HCT116 (cell line): ENCODE measurements around the gene DOCK3. TPM values are rescaled to one million over a fixed set of nuclear protein-coding genes. Genes with fewer than 3 reads are reported as not detected.

Source experiments
- ATAC-seq: fragments of 200-7000 bp; cut with Tn5 transposase; 2 replicates; pipeline ENCODE4 v1.9.1; 2020; ENCODE audit warnings: mild to moderate bottlenecking, moderate library complexity
- BruUV-seq: library from RNA; stranded (reverse); fragments of 400-500 nt; replicated peaks from 2 replicates; lab custom pipeline; 2021; lab: Mats Ljungman, UMichigan
- CTCF ChIA-PET: fragments of 300-600 bp; sonication (Branson Sonifier 250); formaldehyde crosslinking; loops from one replicate; lab custom pipeline; 2021; ENCODE audit warnings: antibody characterized with exemption; lab: Charles Lee
- POLR2A ChIA-PET: fragments of 300-600, 350-600 bp; sonication (Branson Sonifier 250); formaldehyde crosslinking; loops from one replicate; lab custom pipeline; 2021; ENCODE audit warnings: antibody characterized with exemption; lab: Charles Lee
- RAD21 ChIA-PET, 2 experiments: fragments of 300-600 bp; sonication (Branson Sonifier 250); formaldehyde crosslinking; loops; one replicate each; lab custom pipeline; 2023; ENCODE audit warnings: low total read pairs in 2 of 2; ENCODE audit not compliant: uncharacterized antibody in 2 of 2, unreplicated experiment in 2 of 2, low non-redundant PET in 1 of 2; lab: Charles Lee
- DNase-seq: peaks from one replicate; pipeline ENCODE4 v3.0.0-alpha.2; 2010; ENCODE audit warnings: low read depth, low spot score
- H2AFZ ChIP-seq: fragments of 200-600 bp; shearing (Covaris generic), sonication (generic); 2 replicates; pipeline ENCODE4 v1.6.1; 2017; ENCODE audit warnings: low read depth, mixed run types, mixed read lengths, antibody characterized with exemption, low read length; ENCODE audit not compliant: poor library complexity, severe bottlenecking
- H3K27ac ChIP-seq: 2 replicates; pipeline ENCODE4 v1.5.1; 2012; ENCODE audit warnings: low read depth, low read length
- H3K27me3 ChIP-seq: fragments of 200-600 bp; sonication (generic); 2 replicates; pipeline ENCODE4 v1.6.1; 2016; ENCODE audit warnings: mixed run types, low read length, mixed read lengths; ENCODE audit not compliant: insufficient read depth
- H3K36me3 ChIP-seq, 2 experiments: fragments of 200-500 bp in 1 of 2; fragments of 200-600 bp in 1 of 2; sonication (Bioruptor generic) in 1 of 2; sonication (generic) in 1 of 2; 2 replicates each; pipeline versions ENCODE4 v1.5.1 to v1.6.1; 2014 to 2016; ENCODE audit warnings: low read length in 2 of 2, inconsistent platforms in 1 of 2, mixed read lengths in 1 of 2, mixed run types in 1 of 2; ENCODE audit not compliant: insufficient read depth in 2 of 2, control insufficient read depth in 1 of 2
- H3K4me1 ChIP-seq, 2 experiments: fragments of 200-600 bp in 1 of 2; sonication (generic) in 1 of 2; 2 replicates each; pipeline versions ENCODE4 v1.5.1 to v1.6.1; 2012 to 2017; ENCODE audit warnings: low read length in 2 of 2, inconsistent platforms in 1 of 2, mild to moderate bottlenecking in 1 of 2, mixed read lengths in 1 of 2, mixed run types in 1 of 2, moderate library complexity in 1 of 2; ENCODE audit not compliant: insufficient read depth in 2 of 2, control insufficient read depth in 1 of 2
- H3K4me2 ChIP-seq: fragments of 200-600 bp; sonication (generic); 2 replicates; pipeline ENCODE4 v1.6.1; 2017; ENCODE audit warnings: mixed run types, low read length, mixed read lengths
- H3K4me3 ChIP-seq, 2 experiments: fragments of 200-600 bp in 1 of 2; sonication (generic) in 1 of 2; replicated peaks in 1 of 2; 2 replicates each; pipeline ENCODE4 v1.5.1; 2011 to 2016; ENCODE audit warnings: low read length in 2 of 2, control low read depth in 1 of 2, low read depth in 1 of 2, mild to moderate bottlenecking in 1 of 2, mixed read lengths in 1 of 2, mixed run types in 1 of 2
- H3K79me2 ChIP-seq: fragments of 200-600 bp; sonication (generic); 2 replicates; pipeline ENCODE4 v1.6.1; 2017; ENCODE audit warnings: mild to moderate bottlenecking, mixed run types, low read length, moderate library complexity, mixed read lengths; ENCODE audit not compliant: insufficient read depth
- H3K9ac ChIP-seq: fragments of 200-600 bp; sonication (generic); 2 replicates; pipeline ENCODE4 v1.6.1; 2016; ENCODE audit warnings: low read length, mixed read lengths
- H3K9me2 ChIP-seq: fragments of 200-600 bp; sonication (generic), shearing (Covaris generic); 2 replicates; pipeline ENCODE4 v1.6.1; 2017; ENCODE audit warnings: mixed run types, mild to moderate bottlenecking, moderate library complexity; ENCODE audit not compliant: insufficient read depth
- H3K9me3 ChIP-seq, 2 experiments: fragments of 200-500 bp in 1 of 2; fragments of 200-600 bp in 1 of 2; sonication (Bioruptor generic) in 1 of 2; sonication (generic) in 1 of 2; 2 replicates each; pipeline ENCODE4 v1.6.1; 2014 to 2017; ENCODE audit warnings: low read length in 2 of 2, mixed read lengths in 2 of 2, inconsistent platforms in 1 of 2, low read depth in 1 of 2, mild to moderate bottlenecking in 1 of 2, mixed run types in 1 of 2, moderate library complexity in 1 of 2; ENCODE audit not compliant: control insufficient read depth in 1 of 2, insufficient read depth in 1 of 2
- H4K20me1 ChIP-seq: fragments of 200-600 bp; sonication (generic), shearing (Covaris generic); 2 replicates; pipeline ENCODE4 v1.6.1; 2017; ENCODE audit warnings: mixed run types, mild to moderate bottlenecking, moderate library complexity; ENCODE audit not compliant: insufficient read depth
- ATF3 ChIP-seq: IDR thresholded peaks from 2 replicates; pipeline ENCODE4 v1.6.1; 2012
- CBX3 ChIP-seq: IDR thresholded peaks from 2 replicates; pipeline ENCODE4 v1.6.1; 2012; ENCODE audit warnings: low read depth
- CTCF ChIP-seq, 3 experiments: fragments of 200-600 bp in 1 of 3; sonication (generic) in 1 of 3; IDR thresholded peaks in 2 of 3; conservative IDR thresholded peaks in 1 of 3; 2 replicates each; pipeline ENCODE4 v1.5.1; 2012 to 2017; ENCODE audit warnings: low read depth in 2 of 3, low read length in 2 of 3, antibody characterized with exemption in 1 of 3, borderline replicate concordance in 1 of 3, control low read depth in 1 of 3, mild to moderate bottlenecking in 1 of 3, mixed read lengths in 1 of 3, mixed run types in 1 of 3, moderate library complexity in 1 of 3; ENCODE audit not compliant: insufficient read depth in 1 of 3
- EGR1 ChIP-seq: IDR thresholded peaks from 2 replicates; pipeline ENCODE4 v1.6.1; 2012; ENCODE audit warnings: low read depth
- EZH2 ChIP-seq: fragments of 200-600 bp; sonication (generic); IDR thresholded peaks from 2 replicates; pipeline ENCODE4 v1.6.1; 2017; ENCODE audit warnings: antibody characterized with exemption, mixed run types
- FOSL1 ChIP-seq: IDR thresholded peaks from 2 replicates; pipeline ENCODE4 v1.6.1; 2012; ENCODE audit warnings: low read depth
- JUND ChIP-seq: IDR thresholded peaks from 2 replicates; pipeline ENCODE4 v1.6.1; 2012
- MAX ChIP-seq: IDR thresholded peaks from 2 replicates; pipeline ENCODE4 v1.6.1; 2012
- POLR2A ChIP-seq: IDR thresholded peaks from 2 replicates; pipeline ENCODE4 v1.7.0; 2011; ENCODE audit warnings: borderline replicate concordance; ENCODE audit not compliant: insufficient read depth, insufficient read length; ENCODE audit errors: extremely low read depth
- POLR2AphosphoS5 ChIP-seq: IDR thresholded peaks from 2 replicates; pipeline ENCODE4 v1.6.1; 2011; ENCODE audit warnings: mild to moderate bottlenecking, low read depth, low read length, moderate library complexity
- RAD21 ChIP-seq: IDR thresholded peaks from 2 replicates; pipeline ENCODE4 v1.6.1; 2012; ENCODE audit warnings: low read depth, mild to moderate bottlenecking
- SIN3A ChIP-seq: IDR thresholded peaks from 2 replicates; pipeline ENCODE4 v1.6.1; 2012; ENCODE audit warnings: low read depth
- SP1 ChIP-seq: IDR thresholded peaks from 2 replicates; pipeline ENCODE4 v1.6.1; 2012; ENCODE audit warnings: low read depth
- SRF ChIP-seq: IDR thresholded peaks from 2 replicates; pipeline ENCODE4 v1.6.1; 2012; ENCODE audit warnings: low read depth
- TCF7L2 ChIP-seq: IDR thresholded peaks from 2 replicates; pipeline ENCODE4 v1.7.0; 2011; ENCODE audit warnings: borderline replicate concordance, inconsistent platforms; ENCODE audit not compliant: insufficient read depth, insufficient read length; ENCODE audit errors: extremely low read depth
- YY1 ChIP-seq: IDR thresholded peaks from 2 replicates; pipeline ENCODE4 v1.6.1; 2011; ENCODE audit warnings: low read length, low read depth, moderate library complexity, mild to moderate bottlenecking; ENCODE audit not compliant: insufficient replicate concordance; ENCODE audit errors: extremely low read depth
- ZBTB33 ChIP-seq: IDR thresholded peaks from 2 replicates; pipeline ENCODE4 v1.6.1; 2011; ENCODE audit warnings: mild to moderate bottlenecking, low read length, moderate library complexity; ENCODE audit not compliant: insufficient replicate concordance; ENCODE audit errors: extremely low read depth
- ZNF274 ChIP-seq: fragments of 200-500 bp; sonication (Bioruptor generic); IDR thresholded peaks from 2 replicates; pipeline ENCODE4 v1.6.1; 2014; ENCODE audit warnings: mild to moderate bottlenecking, low read depth, low read length, inconsistent platforms
- intact Hi-C: fragments of 100-400 bp; cut with micrococcal nuclease; formaldehyde crosslinking; loops from 2 replicates; pipeline ENCODE4 v1.10.0; 2022
- total RNA-seq: library from RNA; stranded (reverse); gene quantifications from one replicate; pipeline ENCODE4 v1.2.1, GENCODE V29; 2021; ENCODE audit not compliant: unreplicated experiment

Gene DOCK3
- total RNA-seq, 1 experiment from 2014 or later, result 4.2 TPM

- no peak for DNase-seq
- H3K36me3 ChIP-seq, result no peaks in the 10 kb centered on the region
- ChIA-PET POLR2A (no interaction called here), CTCF (no interaction called here), RAD21 (no interaction called here)
- no peak overlapping the region for H3K4me3 ChIP-seq
- H3K9ac ChIP-seq, result no peak overlapping the region
- no TSS peak for BruUV-seq
- H3K27me3 ChIP-seq, result no peaks in the 10 kb centered on the region
- H3K79me2 ChIP-seq, result peaks cover 16% of the 10 kb centered on the region; the same call in 1 of the 2 replicates
- no peak overlapping the region for H3K27ac ChIP-seq
- no peak for ATAC-seq
- TF ChIP-seq JUND, result no peak
- no peak for TF ChIP-seq YY1
- no peak for TF ChIP-seq POLR2AphosphoS5
- no peak for TF ChIP-seq SRF
- TF ChIP-seq SP1, result no peak
- TF ChIP-seq ATF3, result no peak
- no peak for TF ChIP-seq SIN3A
- no peak for TF ChIP-seq ZBTB33
- TF ChIP-seq EGR1, result no peak
- TF ChIP-seq FOSL1, result no peak
- no peak for TF ChIP-seq POLR2A
- no peak for TF ChIP-seq RAD21
- no peak for TF ChIP-seq TCF7L2
- TF ChIP-seq CTCF (IDR thresholded peaks at IDR 0.05 in 2 of 3, conservative IDR thresholded peaks at IDR 0.05 in 1 of 3; ENCODE audit: borderline replicate concordance in 1 of 3, insufficient read depth in 1 of 3, low read depth in 2 of 3, low read length in 2 of 3), result no peak
- TF ChIP-seq CBX3, result no peak
- TF ChIP-seq EZH2, result no peak
- no peak for TF ChIP-seq MAX
- TF ChIP-seq ZNF274, result no peak
- intact Hi-C loops, result no loop called here
- no peaks in the 10 kb centered on the region for H3K9me2 ChIP-seq
- H3K4me1 ChIP-seq, result no peaks in the 10 kb centered on the region
- H3K9me3 ChIP-seq, result no peaks in the 10 kb centered on the region
- no peak overlapping the region for H3K4me2 ChIP-seq
- no peaks in the 10 kb centered on the region for H4K20me1 ChIP-seq
- H2AFZ ChIP-seq, result no peak overlapping the region
Measured at GRCh38 chr3:50696276-50696675, 21.5 kb downstream of the DOCK3 start.
